HEK293 (cell line): Measurements from ENCODE around the gene NUMA1.

Experiments
- BCL11B ChIP-seq: fragments of 450-650 bp; formaldehyde crosslinking; IDR thresholded peaks from 2 replicates; pipeline ENCODE4 v1.5.1; 2016; ENCODE audit warnings: low read depth, missing biosample characterization, missing genetic modification characterization
- KLF1 ChIP-seq: fragments of 450-650 bp; formaldehyde crosslinking; IDR thresholded peaks from 2 replicates; pipeline ENCODE4 v1.5.1; 2016; ENCODE audit warnings: missing biosample characterization, missing genetic modification characterization
- KLF16 ChIP-seq: fragments of 450-650 bp; formaldehyde crosslinking; IDR thresholded peaks from 2 replicates; pipeline ENCODE4 v1.5.1; 2017; ENCODE audit warnings: missing biosample characterization, missing genetic modification characterization
- KLF8 ChIP-seq: fragments of 450-650 bp; formaldehyde crosslinking; IDR thresholded peaks from 2 replicates; pipeline ENCODE4 v1.5.1; 2016; ENCODE audit warnings: missing biosample characterization, missing genetic modification characterization
- TCF7L2 ChIP-seq: IDR thresholded peaks from 2 replicates; pipeline ENCODE4 v1.6.1; 2011; ENCODE audit warnings: low read depth, mild to moderate bottlenecking, inconsistent platforms, low read length, moderate library complexity, borderline replicate concordance
- YY1 ChIP-seq: fragments of 450-650 bp; formaldehyde crosslinking; IDR thresholded peaks from 2 replicates; pipeline ENCODE4 v1.5.1; 2018; ENCODE audit warnings: missing biosample characterization, missing genetic modification characterization
- ZNF174 ChIP-seq: fragments of 450-650 bp; formaldehyde crosslinking; IDR thresholded peaks from 2 replicates; pipeline ENCODE4 v1.5.0; 2017; ENCODE audit warnings: missing biosample characterization, mild to moderate bottlenecking, missing genetic modification characterization
- ZNF335 ChIP-seq: fragments of 450-650 bp; formaldehyde crosslinking; conservative IDR thresholded peaks from 2 replicates; pipeline ENCODE4 v1.5.1; 2016; ENCODE audit warnings: missing biosample characterization, missing genetic modification characterization
- ZNF48 ChIP-seq: fragments of 450-650 bp; formaldehyde crosslinking; IDR thresholded peaks from 2 replicates; pipeline ENCODE4 v1.5.1; 2016; ENCODE audit warnings: missing biosample characterization, missing genetic modification characterization
- ZNF670 ChIP-seq: fragments of 450-650 bp; formaldehyde crosslinking; IDR thresholded peaks from 2 replicates; pipeline ENCODE4 v1.5.1; 2016; ENCODE audit warnings: missing biosample characterization, missing genetic modification characterization, low read depth
- TF ChIP-seq, protein P1 (sequence below): fragments of 450-650 bp; formaldehyde crosslinking; IDR thresholded peaks from 2 replicates; pipeline ENCODE4 v1.5.1; 2016; ENCODE audit warnings: missing biosample characterization, missing genetic modification characterization
- TF ChIP-seq, protein P2 (sequence below): fragments of 450-650 bp; formaldehyde crosslinking; IDR thresholded peaks from 2 replicates; pipeline ENCODE4 v1.5.1; 2016; ENCODE audit warnings: missing biosample characterization, missing genetic modification characterization, low read depth

DNA sequence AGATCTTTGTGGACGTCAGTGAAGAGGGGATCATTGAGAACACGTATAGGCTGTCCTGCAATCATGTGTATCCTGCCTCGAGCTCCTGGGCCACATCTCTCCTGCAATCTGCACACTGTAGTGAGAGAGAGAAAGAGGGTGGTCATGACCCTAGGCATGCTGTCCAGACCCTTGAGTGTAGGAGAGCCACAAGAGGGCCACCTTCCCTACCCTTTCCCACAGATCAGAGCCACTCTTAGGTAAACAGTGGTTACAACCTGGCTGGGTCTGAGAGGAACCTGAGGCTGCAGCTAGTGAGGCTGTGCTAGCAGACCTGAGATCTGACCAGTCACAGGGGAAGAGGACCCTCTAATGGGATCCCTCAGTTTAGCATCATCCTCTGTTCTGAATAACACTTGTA, 85.6 kb downstream of the NUMA1 start:
- TF ChIP-seq, protein P1, sequence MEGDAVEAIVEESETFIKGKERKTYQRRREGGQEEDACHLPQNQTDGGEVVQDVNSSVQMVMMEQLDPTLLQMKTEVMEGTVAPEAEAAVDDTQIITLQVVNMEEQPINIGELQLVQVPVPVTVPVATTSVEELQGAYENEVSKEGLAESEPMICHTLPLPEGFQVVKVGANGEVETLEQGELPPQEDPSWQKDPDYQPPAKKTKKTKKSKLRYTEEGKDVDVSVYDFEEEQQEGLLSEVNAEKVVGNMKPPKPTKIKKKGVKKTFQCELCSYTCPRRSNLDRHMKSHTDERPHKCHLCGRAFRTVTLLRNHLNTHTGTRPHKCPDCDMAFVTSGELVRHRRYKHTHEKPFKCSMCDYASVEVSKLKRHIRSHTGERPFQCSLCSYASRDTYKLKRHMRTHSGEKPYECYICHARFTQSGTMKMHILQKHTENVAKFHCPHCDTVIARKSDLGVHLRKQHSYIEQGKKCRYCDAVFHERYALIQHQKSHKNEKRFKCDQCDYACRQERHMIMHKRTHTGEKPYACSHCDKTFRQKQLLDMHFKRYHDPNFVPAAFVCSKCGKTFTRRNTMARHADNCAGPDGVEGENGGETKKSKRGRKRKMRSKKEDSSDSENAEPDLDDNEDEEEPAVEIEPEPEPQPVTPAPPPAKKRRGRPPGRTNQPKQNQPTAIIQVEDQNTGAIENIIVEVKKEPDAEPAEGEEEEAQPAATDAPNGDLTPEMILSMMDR (tag by site-specific recombination), result no peak
- TF ChIP-seq TCF7L2 (no peak), ZNF670 (no peak), KLF1 (tag by site-specific recombination) (no peak), YY1 (tag by site-specific recombination) (no peak), ZNF174 (tag by site-specific recombination) (no peak), BCL11B (no peak), KLF16 (tag by site-specific recombination) (no peak), ZNF48 (tag by site-specific recombination) (no peak), KLF8 (tag by site-specific recombination) (no peak), ZNF335 (tag by site-specific recombination) (no peak)
- TF ChIP-seq, protein P2, sequence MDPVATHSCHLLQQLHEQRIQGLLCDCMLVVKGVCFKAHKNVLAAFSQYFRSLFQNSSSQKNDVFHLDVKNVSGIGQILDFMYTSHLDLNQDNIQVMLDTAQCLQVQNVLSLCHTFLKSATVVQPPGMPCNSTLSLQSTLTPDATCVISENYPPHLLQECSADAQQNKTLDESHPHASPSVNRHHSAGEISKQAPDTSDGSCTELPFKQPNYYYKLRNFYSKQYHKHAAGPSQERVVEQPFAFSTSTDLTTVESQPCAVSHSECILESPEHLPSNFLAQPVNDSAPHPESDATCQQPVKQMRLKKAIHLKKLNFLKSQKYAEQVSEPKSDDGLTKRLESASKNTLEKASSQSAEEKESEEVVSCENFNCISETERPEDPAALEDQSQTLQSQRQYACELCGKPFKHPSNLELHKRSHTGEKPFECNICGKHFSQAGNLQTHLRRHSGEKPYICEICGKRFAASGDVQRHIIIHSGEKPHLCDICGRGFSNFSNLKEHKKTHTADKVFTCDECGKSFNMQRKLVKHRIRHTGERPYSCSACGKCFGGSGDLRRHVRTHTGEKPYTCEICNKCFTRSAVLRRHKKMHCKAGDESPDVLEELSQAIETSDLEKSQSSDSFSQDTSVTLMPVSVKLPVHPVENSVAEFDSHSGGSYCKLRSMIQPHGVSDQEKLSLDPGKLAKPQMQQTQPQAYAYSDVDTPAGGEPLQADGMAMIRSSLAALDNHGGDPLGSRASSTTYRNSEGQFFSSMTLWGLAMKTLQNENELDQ (tag by site-specific recombination), result no peak
